Natural killer cell (primary cell): Measurements from ENCODE around the gene IL1R2. TPM values are rescaled to one million over a fixed set of nuclear protein-coding genes. Genes with fewer than 3 reads are reported as not detected.

Experiments used
- ATAC-seq, 3 donors: fragments of 150-1000 bp in 2 of 3; fragments of 200-7000 bp in 1 of 3; cut with Tn5 transposase; 1 replicate in 1 of 3; 2 replicates in 2 of 3; pipeline ENCODE4 v1.10.0; 2021; ENCODE audit warnings: mild to moderate bottlenecking in 2 of 3, moderate library complexity in 2 of 3
- DNase-seq, 2 donors: peaks; one replicate each; pipeline versions ENCODE4 v3.0.0 to v3.0.0-alpha.2; 2013 to 2021; ENCODE audit warnings: mixed read lengths in 1 of 2
- H3K27ac ChIP-seq: one replicate; pipeline ENCODE4 v1.5.1; 2013; ENCODE audit warnings: mild to moderate bottlenecking, low read length
- H3K27me3 ChIP-seq: one replicate; pipeline ENCODE4 v1.6.1; 2013; ENCODE audit warnings: low read length; ENCODE audit not compliant: control insufficient read depth, insufficient read depth
- H3K36me3 ChIP-seq: one replicate; pipeline ENCODE4 v1.6.1; 2013; ENCODE audit warnings: low read length; ENCODE audit not compliant: control insufficient read depth, insufficient read depth
- H3K4me1 ChIP-seq: one replicate; pipeline ENCODE4 v1.6.1; 2013; ENCODE audit warnings: low read length; ENCODE audit not compliant: control insufficient read depth, insufficient read depth
- H3K4me3 ChIP-seq: one replicate; pipeline ENCODE4 v1.5.1; 2013; ENCODE audit warnings: low read length
- H3K9me3 ChIP-seq: one replicate; pipeline ENCODE4 v1.6.1; 2013; ENCODE audit warnings: low read length; ENCODE audit not compliant: control insufficient read depth, insufficient read depth
- H3K27ac Mint-ChIP-seq, 2 donors: one replicate each; pipeline ENCODE4 v1.8.0; 2022; ENCODE audit warnings: mild to moderate bottlenecking in 2 of 2, mixed read lengths in 2 of 2, moderate library complexity in 1 of 2
- H3K27me3 Mint-ChIP-seq, 2 donors: one replicate each; pipeline ENCODE4 v1.8.0; 2022; ENCODE audit warnings: low read depth in 2 of 2, mixed read lengths in 2 of 2
- H3K36me3 Mint-ChIP-seq: one replicate; pipeline ENCODE4 v1.8.0; 2022; ENCODE audit warnings: mixed read lengths
- H3K4me1 Mint-ChIP-seq, 2 donors: one replicate each; pipeline ENCODE4 v1.8.0; 2022; ENCODE audit warnings: mixed read lengths in 2 of 2
- H3K4me3 Mint-ChIP-seq: one replicate; pipeline ENCODE4 v1.8.0; 2022; ENCODE audit warnings: mild to moderate bottlenecking, moderate library complexity, mixed read lengths
- H3K9me3 Mint-ChIP-seq, 2 donors: one replicate each; pipeline ENCODE4 v1.8.0; 2022; ENCODE audit warnings: mixed read lengths in 2 of 2
- CTCF ChIP-seq: fragments of 200-600 bp; IDR thresholded peaks from one replicate; pipeline ENCODE4 v1.8.0; 2022; ENCODE audit warnings: antibody characterized with exemption
- WGBS: methylation state at CpG from one replicate; pipeline ENCODE4 v1.1.7; 2013; ENCODE audit warnings: missing lambda C conversion rate; ENCODE audit not compliant: insufficient coverage; 5-methylcytosine and 5-hydroxymethylcytosine counted together
- intact Hi-C: fragments of 100-400 bp; cut with micrococcal nuclease; formaldehyde crosslinking; loops from one replicate; pipeline ENCODE4 v1.14.2; 2022
- total RNA-seq, 4 donors: library from RNA; stranded (reverse); fragments of 120-200 nt in 1 of 4; gene quantifications; one replicate each; pipeline versions ENCODE4 v1.2.3 to v1.2.4, GENCODE V29; 2013 to 2022

Gene IL1R2
- total RNA-seq, 3 donors from 2014 or later (not counting 1 experiment from before 2014, with no cell fraction given): 0.66 to 5.7 TPM; not detected in 1

- peaks cover 7% of the 10 kb centered on the region for H3K36me3 Mint-ChIP-seq
- H3K9me3 Mint-ChIP-seq: peaks cover 0 to 2% of the 10 kb centered on the region in 2 donors
- Histone ChIP-seq H3K4me1 (no peaks in the 10 kb centered on the region), H3K36me3 (no peaks in the 10 kb centered on the region), H3K4me3 (no peak overlapping the region), H3K27ac (no peak overlapping the region), H3K9me3 (no peaks in the 10 kb centered on the region), H3K27me3 (no peaks in the 10 kb centered on the region)
- H3K27me3 Mint-ChIP-seq: peaks cover 34 to 52% of the 10 kb centered on the region in 2 donors
- no peak overlapping the region for H3K27ac Mint-ChIP-seq
- WGBS: 80% methylated on average over 4 of the region's 5 CpGs
- ATAC-seq: no peak
- H3K4me1 Mint-ChIP-seq: no peaks in the 10 kb centered on the region
- H3K4me3 Mint-ChIP-seq: no peak overlapping the region
- no peak for DNase-seq
- intact Hi-C loops: loop anchor here (1.0 kb wide), 1 partner anchor 167 kb away; no protein-coding TSS in a partner anchor
- TF ChIP-seq CTCF: no peak
Observed at GRCh38 chr2:102013206-102014040, 21.7 kb downstream of the IL1R2 start.

GRCh38 chr2:102014041-102014345 lies 22.2 kb downstream of the IL1R2 start:
- intact Hi-C loops: no loop called here
- Mint-ChIP-seq H3K36me3 (peaks cover 7% of the 10 kb centered on the region), H3K27me3 (peaks cover 30 to 52% of the 10 kb centered on the region in 2 donors), H3K4me3 (no peak overlapping the region), H3K27ac (no peak overlapping the region), H3K4me1 (no peaks in the 10 kb centered on the region), H3K9me3 (peaks cover 0 to 2% of the 10 kb centered on the region in 2 donors)
- H3K27ac ChIP-seq: no peak overlapping the region
- ATAC-seq (no peak), DNase-seq (no peak)
- 86% methylated on average over 1 of the region's 1 CpG for WGBS
- TF ChIP-seq CTCF: no peak
- no peaks in the 10 kb centered on the region for H3K4me1 ChIP-seq
- H3K4me3 ChIP-seq: no peak overlapping the region
- H3K27me3 ChIP-seq: no peaks in the 10 kb centered on the region
- no peaks in the 10 kb centered on the region for H3K36me3 ChIP-seq
- H3K9me3 ChIP-seq: no peaks in the 10 kb centered on the region

- DNase-seq: no peak
- Histone ChIP-seq H3K36me3 (no peaks in the 10 kb centered on the region), H3K4me1 (peaks cover under 1% of the 10 kb centered on the region), H3K9me3 (no peaks in the 10 kb centered on the region), H3K4me3 (no peak overlapping the region), H3K27me3 (no peaks in the 10 kb centered on the region), H3K27ac (no peak overlapping the region)
- no peak overlapping the region for H3K4me3 Mint-ChIP-seq
- TF ChIP-seq CTCF: no peak
- peaks cover 0 to 1% of the 10 kb centered on the region in 2 donors for H3K4me1 Mint-ChIP-seq
- no peak for ATAC-seq
- no peak overlapping the region for H3K27ac Mint-ChIP-seq
- H3K9me3 Mint-ChIP-seq: peaks cover 0 to 2% of the 10 kb centered on the region in 2 donors
- WGBS: 96% methylated on average over 4 of the region's 5 CpGs
- H3K36me3 Mint-ChIP-seq: peaks cover 7% of the 10 kb centered on the region
- intact Hi-C loops: no loop called here
- H3K27me3 Mint-ChIP-seq: peaks cover 27 to 53% of the 10 kb centered on the region in 2 donors
Observed at GRCh38 chr2:102015399-102015798, 23.6 kb downstream of the IL1R2 start.
